HCT116 (cell line): ENCODE measurements around the gene TMEM121B. TPM values are rescaled to one million over a fixed set of nuclear protein-coding genes. Genes with fewer than 3 reads are reported as not detected.

Source experiments
- ATAC-seq: fragments of 200-7000 bp; cut with Tn5 transposase; 2 replicates; pipeline ENCODE4 v1.9.1; 2020; ENCODE audit warnings: mild to moderate bottlenecking, moderate library complexity
- BruUV-seq: library from RNA; stranded (reverse); fragments of 400-500 nt; replicated peaks from 2 replicates; lab custom pipeline; 2021; lab: Mats Ljungman, UMichigan
- CTCF ChIA-PET: fragments of 300-600 bp; sonication (Branson Sonifier 250); formaldehyde crosslinking; loops from one replicate; lab custom pipeline; 2021; ENCODE audit warnings: antibody characterized with exemption; lab: Charles Lee
- POLR2A ChIA-PET: fragments of 300-600, 350-600 bp; sonication (Branson Sonifier 250); formaldehyde crosslinking; loops from one replicate; lab custom pipeline; 2021; ENCODE audit warnings: antibody characterized with exemption; lab: Charles Lee
- RAD21 ChIA-PET, 2 experiments: fragments of 300-600 bp; sonication (Branson Sonifier 250); formaldehyde crosslinking; loops; one replicate each; lab custom pipeline; 2023; ENCODE audit warnings: low total read pairs in 2 of 2; ENCODE audit not compliant: uncharacterized antibody in 2 of 2, unreplicated experiment in 2 of 2, low non-redundant PET in 1 of 2; lab: Charles Lee
- DNase-seq: peaks from one replicate; pipeline ENCODE4 v3.0.0-alpha.2; 2010; ENCODE audit warnings: low read depth, low spot score
- H2AFZ ChIP-seq: fragments of 200-600 bp; shearing (Covaris generic), sonication (generic); 2 replicates; pipeline ENCODE4 v1.6.1; 2017; ENCODE audit warnings: low read depth, mixed run types, mixed read lengths, antibody characterized with exemption, low read length; ENCODE audit not compliant: poor library complexity, severe bottlenecking
- H3K27ac ChIP-seq: 2 replicates; pipeline ENCODE4 v1.5.1; 2012; ENCODE audit warnings: low read depth, low read length
- H3K27me3 ChIP-seq: fragments of 200-600 bp; sonication (generic); 2 replicates; pipeline ENCODE4 v1.6.1; 2016; ENCODE audit warnings: mixed run types, low read length, mixed read lengths; ENCODE audit not compliant: insufficient read depth
- H3K36me3 ChIP-seq, 2 experiments: fragments of 200-500 bp in 1 of 2; fragments of 200-600 bp in 1 of 2; sonication (Bioruptor generic) in 1 of 2; sonication (generic) in 1 of 2; 2 replicates each; pipeline versions ENCODE4 v1.5.1 to v1.6.1; 2014 to 2016; ENCODE audit warnings: low read length in 2 of 2, inconsistent platforms in 1 of 2, mixed read lengths in 1 of 2, mixed run types in 1 of 2; ENCODE audit not compliant: insufficient read depth in 2 of 2, control insufficient read depth in 1 of 2
- H3K4me1 ChIP-seq, 2 experiments: fragments of 200-600 bp in 1 of 2; sonication (generic) in 1 of 2; 2 replicates each; pipeline versions ENCODE4 v1.5.1 to v1.6.1; 2012 to 2017; ENCODE audit warnings: low read length in 2 of 2, inconsistent platforms in 1 of 2, mild to moderate bottlenecking in 1 of 2, mixed read lengths in 1 of 2, mixed run types in 1 of 2, moderate library complexity in 1 of 2; ENCODE audit not compliant: insufficient read depth in 2 of 2, control insufficient read depth in 1 of 2
- H3K4me2 ChIP-seq: fragments of 200-600 bp; sonication (generic); 2 replicates; pipeline ENCODE4 v1.6.1; 2017; ENCODE audit warnings: mixed run types, low read length, mixed read lengths
- H3K4me3 ChIP-seq, 2 experiments: fragments of 200-600 bp in 1 of 2; sonication (generic) in 1 of 2; replicated peaks in 1 of 2; 2 replicates each; pipeline ENCODE4 v1.5.1; 2011 to 2016; ENCODE audit warnings: low read length in 2 of 2, control low read depth in 1 of 2, low read depth in 1 of 2, mild to moderate bottlenecking in 1 of 2, mixed read lengths in 1 of 2, mixed run types in 1 of 2
- H3K79me2 ChIP-seq: fragments of 200-600 bp; sonication (generic); 2 replicates; pipeline ENCODE4 v1.6.1; 2017; ENCODE audit warnings: mild to moderate bottlenecking, mixed run types, low read length, moderate library complexity, mixed read lengths; ENCODE audit not compliant: insufficient read depth
- H3K9ac ChIP-seq: fragments of 200-600 bp; sonication (generic); 2 replicates; pipeline ENCODE4 v1.6.1; 2016; ENCODE audit warnings: low read length, mixed read lengths
- H3K9me2 ChIP-seq: fragments of 200-600 bp; sonication (generic), shearing (Covaris generic); 2 replicates; pipeline ENCODE4 v1.6.1; 2017; ENCODE audit warnings: mixed run types, mild to moderate bottlenecking, moderate library complexity; ENCODE audit not compliant: insufficient read depth
- H3K9me3 ChIP-seq, 2 experiments: fragments of 200-500 bp in 1 of 2; fragments of 200-600 bp in 1 of 2; sonication (Bioruptor generic) in 1 of 2; sonication (generic) in 1 of 2; 2 replicates each; pipeline ENCODE4 v1.6.1; 2014 to 2017; ENCODE audit warnings: low read length in 2 of 2, mixed read lengths in 2 of 2, inconsistent platforms in 1 of 2, low read depth in 1 of 2, mild to moderate bottlenecking in 1 of 2, mixed run types in 1 of 2, moderate library complexity in 1 of 2; ENCODE audit not compliant: control insufficient read depth in 1 of 2, insufficient read depth in 1 of 2
- H4K20me1 ChIP-seq: fragments of 200-600 bp; sonication (generic), shearing (Covaris generic); 2 replicates; pipeline ENCODE4 v1.6.1; 2017; ENCODE audit warnings: mixed run types, mild to moderate bottlenecking, moderate library complexity; ENCODE audit not compliant: insufficient read depth
- ATF3 ChIP-seq: IDR thresholded peaks from 2 replicates; pipeline ENCODE4 v1.6.1; 2012
- CBX3 ChIP-seq: IDR thresholded peaks from 2 replicates; pipeline ENCODE4 v1.6.1; 2012; ENCODE audit warnings: low read depth
- CTCF ChIP-seq, 3 experiments: fragments of 200-600 bp in 1 of 3; sonication (generic) in 1 of 3; IDR thresholded peaks in 2 of 3; conservative IDR thresholded peaks in 1 of 3; 2 replicates each; pipeline ENCODE4 v1.5.1; 2012 to 2017; ENCODE audit warnings: low read depth in 2 of 3, low read length in 2 of 3, antibody characterized with exemption in 1 of 3, borderline replicate concordance in 1 of 3, control low read depth in 1 of 3, mild to moderate bottlenecking in 1 of 3, mixed read lengths in 1 of 3, mixed run types in 1 of 3, moderate library complexity in 1 of 3; ENCODE audit not compliant: insufficient read depth in 1 of 3
- EGR1 ChIP-seq: IDR thresholded peaks from 2 replicates; pipeline ENCODE4 v1.6.1; 2012; ENCODE audit warnings: low read depth
- EZH2 ChIP-seq: fragments of 200-600 bp; sonication (generic); IDR thresholded peaks from 2 replicates; pipeline ENCODE4 v1.6.1; 2017; ENCODE audit warnings: antibody characterized with exemption, mixed run types
- EZH2phosphoT487 ChIP-seq: fragments of 200-600 bp; IDR thresholded peaks from 2 replicates; pipeline ENCODE4 v1.6.1; 2018; ENCODE audit warnings: antibody characterized with exemption, borderline replicate concordance
- FOSL1 ChIP-seq: IDR thresholded peaks from 2 replicates; pipeline ENCODE4 v1.6.1; 2012; ENCODE audit warnings: low read depth
- MAX ChIP-seq: IDR thresholded peaks from 2 replicates; pipeline ENCODE4 v1.6.1; 2012
- RAD21 ChIP-seq: IDR thresholded peaks from 2 replicates; pipeline ENCODE4 v1.6.1; 2012; ENCODE audit warnings: low read depth, mild to moderate bottlenecking
- SIN3A ChIP-seq: IDR thresholded peaks from 2 replicates; pipeline ENCODE4 v1.6.1; 2012; ENCODE audit warnings: low read depth
- SP1 ChIP-seq: IDR thresholded peaks from 2 replicates; pipeline ENCODE4 v1.6.1; 2012; ENCODE audit warnings: low read depth
- TCF7L2 ChIP-seq: IDR thresholded peaks from 2 replicates; pipeline ENCODE4 v1.7.0; 2011; ENCODE audit warnings: borderline replicate concordance, inconsistent platforms; ENCODE audit not compliant: insufficient read depth, insufficient read length; ENCODE audit errors: extremely low read depth
- ZFX ChIP-seq: fragments of 450-650 bp; IDR thresholded peaks from 2 replicates; pipeline ENCODE4 v1.6.1; 2017
- intact Hi-C: fragments of 100-400 bp; cut with micrococcal nuclease; formaldehyde crosslinking; loops from 2 replicates; pipeline ENCODE4 v1.10.0; 2022
- total RNA-seq: library from RNA; stranded (reverse); gene quantifications from one replicate; pipeline ENCODE4 v1.2.1, GENCODE V29; 2021; ENCODE audit not compliant: unreplicated experiment
- TF ChIP-seq, protein P1 (sequence below): IDR thresholded peaks from 2 replicates; pipeline ENCODE4 v1.6.1; 2012; ENCODE audit warnings: low read depth

TMEM121B gene
- total RNA-seq, 1 experiment from 2014 or later, result 0.57 TPM

- no peak overlapping the region for H3K4me2 ChIP-seq
- RAD21 ChIA-PET, result no interaction called here
- peaks cover 54% of the 10 kb centered on the region for H3K79me2 ChIP-seq
- H3K4me3 ChIP-seq, result no peak overlapping the region
- no TSS peak for BruUV-seq
- no peaks in the 10 kb centered on the region for H3K9me2 ChIP-seq
- no peak overlapping the region for H2AFZ ChIP-seq
- TF ChIP-seq EZH2, result no peak
- no peak for TF ChIP-seq RAD21
- no peak for TF ChIP-seq SP1
- TF ChIP-seq FOSL1, result no peak
- no peak for TF ChIP-seq SIN3A
- no peak for TF ChIP-seq CBX3
- no peak for TF ChIP-seq CTCF (IDR thresholded peaks at IDR 0.05 in 2 of 3, conservative IDR thresholded peaks at IDR 0.05 in 1 of 3; ENCODE audit: borderline replicate concordance in 1 of 3, insufficient read depth in 1 of 3, low read depth in 2 of 3, low read length in 2 of 3)
- TF ChIP-seq MAX, result no peak
- TF ChIP-seq EZH2phosphoT487, result no peak
- no peak for TF ChIP-seq TCF7L2
- TF ChIP-seq ATF3, result no peak
- TF ChIP-seq EGR1, result no peak
- TF ChIP-seq ZFX, result no peak
- TF ChIP-seq, protein P1, sequence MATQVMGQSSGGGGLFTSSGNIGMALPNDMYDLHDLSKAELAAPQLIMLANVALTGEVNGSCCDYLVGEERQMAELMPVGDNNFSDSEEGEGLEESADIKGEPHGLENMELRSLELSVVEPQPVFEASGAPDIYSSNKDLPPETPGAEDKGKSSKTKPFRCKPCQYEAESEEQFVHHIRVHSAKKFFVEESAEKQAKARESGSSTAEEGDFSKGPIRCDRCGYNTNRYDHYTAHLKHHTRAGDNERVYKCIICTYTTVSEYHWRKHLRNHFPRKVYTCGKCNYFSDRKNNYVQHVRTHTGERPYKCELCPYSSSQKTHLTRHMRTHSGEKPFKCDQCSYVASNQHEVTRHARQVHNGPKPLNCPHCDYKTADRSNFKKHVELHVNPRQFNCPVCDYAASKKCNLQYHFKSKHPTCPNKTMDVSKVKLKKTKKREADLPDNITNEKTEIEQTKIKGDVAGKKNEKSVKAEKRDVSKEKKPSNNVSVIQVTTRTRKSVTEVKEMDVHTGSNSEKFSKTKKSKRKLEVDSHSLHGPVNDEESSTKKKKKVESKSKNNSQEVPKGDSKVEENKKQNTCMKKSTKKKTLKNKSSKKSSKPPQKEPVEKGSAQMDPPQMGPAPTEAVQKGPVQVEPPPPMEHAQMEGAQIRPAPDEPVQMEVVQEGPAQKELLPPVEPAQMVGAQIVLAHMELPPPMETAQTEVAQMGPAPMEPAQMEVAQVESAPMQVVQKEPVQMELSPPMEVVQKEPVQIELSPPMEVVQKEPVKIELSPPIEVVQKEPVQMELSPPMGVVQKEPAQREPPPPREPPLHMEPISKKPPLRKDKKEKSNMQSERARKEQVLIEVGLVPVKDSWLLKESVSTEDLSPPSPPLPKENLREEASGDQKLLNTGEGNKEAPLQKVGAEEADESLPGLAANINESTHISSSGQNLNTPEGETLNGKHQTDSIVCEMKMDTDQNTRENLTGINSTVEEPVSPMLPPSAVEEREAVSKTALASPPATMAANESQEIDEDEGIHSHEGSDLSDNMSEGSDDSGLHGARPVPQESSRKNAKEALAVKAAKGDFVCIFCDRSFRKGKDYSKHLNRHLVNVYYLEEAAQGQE, result no peak
- TF ChIP-seq, all 23 proteins: peak for 0
- Histone ChIP-seq H3K27ac (no peak overlapping the region), H3K4me1 (no peaks in the 10 kb centered on the region), H3K36me3 (no peaks in the 10 kb centered on the region; a peak in 1 of 4 replicates), H4K20me1 (no peaks in the 10 kb centered on the region), H3K9me3 (no peaks in the 10 kb centered on the region), H3K27me3 (no peaks in the 10 kb centered on the region), H3K9ac (no peak overlapping the region)
- ChIA-PET CTCF (interaction anchor here (0.6 kb wide), 1 partner anchor 177 kb away, joined by 3 read pairs; no protein-coding TSS in a partner anchor), POLR2A (no interaction called here)
- ATAC-seq (no peak), DNase-seq (no peak)
- intact Hi-C loops, result no loop called here
Observed at GRCh38 chr22:17091851-17092250, 29.3 kb downstream of the TMEM121B start.
